ENCODE results near the gene RBBP9. TPM values are rescaled to one million over a fixed set of nuclear protein-coding genes. Genes with fewer than 3 reads are reported as not detected.

RBBP9 gene
- total and polyA plus RNA-seq, 2 of the 4 experiments (the other 2 are of a cell fraction) = 4.8 to 31.4 TPM

- no peak overlapping the region for H3K9ac ChIP-seq (ENCODE audit: low read depth, low read length)
- H3K9me3 ChIP-seq (ENCODE audit: control insufficient read depth, insufficient read depth, low read length) = no peaks in the 10 kb centered on the region
- no peak overlapping the region for H3K14ac ChIP-seq (replicated peaks; ENCODE audit: low read depth, low read length)
- no peak overlapping the region for H4K8ac ChIP-seq (ENCODE audit: low read depth in 2 of 2, low read length in 2 of 2)
- ATAC-seq (ENCODE audit: low read depth) (no peak), DNase-seq (no peak)
- H4K91ac ChIP-seq (ENCODE audit: insufficient read depth, low read depth, low read length) = no peak overlapping the region
- ChIA-PET CTCF (no interaction called here), POLR2A (ENCODE audit: unreplicated experiment) (no interaction called here)
- no peak overlapping the region for H3K4me2 ChIP-seq (ENCODE audit: low read depth, low read length)
- dilution Hi-C loops (cut with HindIII; ENCODE audit: low sequenced_read_pairs, unreplicated experiment) (no loop called here), intact Hi-C loops (cut with micrococcal nuclease) (loop anchor here (5.0 kb wide), 1 partner anchor 46 kb away; no protein-coding TSS in a partner anchor), in situ Hi-C loops (cut with MboI; ENCODE audit: low sequenced_read_pairs) (no loop called here)
- TF ChIP-seq RAD21 (IDR thresholded peaks at IDR 0.05; ENCODE audit: low read length) = no peak
- TF ChIP-seq CHD1 (IDR thresholded peaks at IDR 0.05; ENCODE audit: low read depth, low read length) = no peak
- no peak for TF ChIP-seq FOS (IDR thresholded peaks at IDR 0.05; ENCODE audit: low read depth, low read length)
- no peak for TF ChIP-seq MAFK (IDR thresholded peaks at IDR 0.05; ENCODE audit: low read depth, low read length)
- no peak for TF ChIP-seq POLR2A (IDR thresholded peaks at IDR 0.05; ENCODE audit: low read depth, low read length)
- TF ChIP-seq ELK1 (IDR thresholded peaks at IDR 0.05; ENCODE audit: borderline replicate concordance, low read depth, low read length) = no peak
- TF ChIP-seq MXI1 (IDR thresholded peaks at IDR 0.05; ENCODE audit: borderline replicate concordance, low read depth, low read length) = no peak
- TF ChIP-seq CTCF (conservative IDR thresholded peaks at IDR 0.05; ENCODE audit: low read depth, low read length) = no peak
- TF ChIP-seq BHLHE40 (IDR thresholded peaks at IDR 0.05; ENCODE audit: low read depth, low read length) = no peak
- TF ChIP-seq CEBPB (IDR thresholded peaks at IDR 0.05; ENCODE audit: low read depth, low read length) = no peak
- TF ChIP-seq RFX5 (IDR thresholded peaks at IDR 0.05; ENCODE audit: low read depth, low read length) = no peak
- TF ChIP-seq SMC3 (IDR thresholded peaks at IDR 0.05; ENCODE audit: low read depth, low read length) = no peak
- no peak for TF ChIP-seq USF2 (IDR thresholded peaks at IDR 0.05; ENCODE audit: low read depth, low read length)
- TF ChIP-seq NFE2L2 (IDR thresholded peaks at IDR 0.05; ENCODE audit: low read depth, low read length) = no peak
- TF ChIP-seq MAZ (IDR thresholded peaks at IDR 0.05; ENCODE audit: borderline replicate concordance, low read depth, low read length) = no peak
- TF ChIP-seq RCOR1 (IDR thresholded peaks at IDR 0.05; ENCODE audit: insufficient replicate concordance, low read length) = no peak
- H3K9me1 ChIP-seq (ENCODE audit: insufficient read depth, low read length) = peaks cover 8% of the 10 kb centered on the region
- no peak overlapping the region for H2BK15ac ChIP-seq (ENCODE audit: low read depth, low read length)
- H2AK9ac ChIP-seq (replicated peaks; ENCODE audit: low read depth, low read length, poor library complexity) = no peak overlapping the region
- no peak overlapping the region for H4K5ac ChIP-seq (ENCODE audit: low read depth, low read length)
- H3K4me3 ChIP-seq (ENCODE audit: insufficient read depth, low read depth, low read length) = no peak overlapping the region
- H3K27ac ChIP-seq (ENCODE audit: insufficient read depth, low read length) = no peak overlapping the region
- H3K4ac ChIP-seq (ENCODE audit: low read depth, low read length) = no peak overlapping the region
- H2BK120ac ChIP-seq (ENCODE audit: low read depth, low read length) = no peak overlapping the region
- no peak overlapping the region for H2AK5ac ChIP-seq (ENCODE audit: low read depth, low read length)
- BruUV-seq (replicated peaks) = no TSS peak
- H3K18ac ChIP-seq (ENCODE audit: low read depth, low read length) = no peak overlapping the region
- H3K4me1 ChIP-seq (ENCODE audit: control insufficient read depth, insufficient read depth, low read length) = peaks cover 4% of the 10 kb centered on the region; the same call in 1 of the 2 replicates
- no peaks in the 10 kb centered on the region for H4K20me1 ChIP-seq (ENCODE audit: insufficient read depth, low read length)
- peaks cover 13 to 27% of the 10 kb centered on the region in 2 experiments for H3K79me1 ChIP-seq (ENCODE audit: low read depth in 1 of 2, low read length in 2 of 2)
- H2BK20ac ChIP-seq (ENCODE audit: low read depth, low read length) = no peak overlapping the region
- H3K23ac ChIP-seq (ENCODE audit: low read depth, low read length) = no peak overlapping the region
- no peak overlapping the region for H3K56ac ChIP-seq (ENCODE audit: extremely low read depth, insufficient read depth, low read length)
- H3K36me3 ChIP-seq (ENCODE audit: control insufficient read depth, insufficient read depth, low read length) = peaks cover 14% of the 10 kb centered on the region
- no peak overlapping the region for H2BK5ac ChIP-seq (ENCODE audit: low read depth, low read length, poor library complexity, severe bottlenecking)
- no peaks in the 10 kb centered on the region for H3K27me3 ChIP-seq (ENCODE audit: control insufficient read depth, insufficient read depth, low read length)
- WGBS, 2 experiments (ENCODE audit: extremely low coverage in 2 of 2, insufficient read length in 1 of 2) = no CpG with 5 or more reads among the region's 1 CpG
- no peak overlapping the region for H2AFZ ChIP-seq (replicated peaks; ENCODE audit: low read length, poor library complexity)
Measured at GRCh38 chr20:18511571-18511970, 14.5 kb upstream of the RBBP9 start.
